ENCODE measurements around the gene FAM217B. TPM values are rescaled to one million over a fixed set of nuclear protein-coding genes. Genes with fewer than 3 reads are reported as not detected.
A peak's percentile ranks its signal among the peaks of the same experiment; 100 is the strongest.

Gene FAM217B
- total RNA-seq, 1 donor from 2014 or later = 6.2 TPM

- DNase-seq = no peak
These were observed 36.9 kb downstream of the FAM217B start for GRCh38 chr20:59977086-59977485.

- no peak for DNase-seq
These were observed 42.9 kb downstream of the FAM217B start for GRCh38 chr20:59983076-59983475.

GRCh38 chr20:59984541-59984940, 44.4 kb downstream of the FAM217B start:
- DNase-seq = no peak

GRCh38 chr20:59985164-59985563, 45.0 kb downstream of the FAM217B start:
- DNase-seq = no peak

- DNase-seq = no peak
These were observed 45.7 kb downstream of the FAM217B start for GRCh38 chr20:59985864-59986263.

GRCh38 chr20:59987135-59987534, 46.9 kb downstream of the FAM217B start:
- no peak for DNase-seq

- no peak for DNase-seq
These were observed 48.0 kb downstream of the FAM217B start for GRCh38 chr20:59988141-59988540.

- DNase-seq = no peak
These were observed 52.4 kb downstream of the FAM217B start for GRCh38 chr20:59992526-59993084.

GRCh38 chr20:59993736-59994430, 53.7 kb downstream of the FAM217B start:
- no peak for DNase-seq

- DNase-seq = peak; percentile 21
These were observed 54.5 kb downstream of the FAM217B start for GRCh38 chr20:59994697-59995122.

GRCh38 chr20:59996108-59996507, 55.9 kb downstream of the FAM217B start:
- DNase-seq = no peak

- DNase-seq = no peak
These were observed 57.7 kb downstream of the FAM217B start for GRCh38 chr20:59997896-59998295.

Other genes with a start within 250 kb of the FAM217B start
- 5.8 TPM for gene SYCP2, start 6.8 kb upstream of the FAM217B start, total RNA-seq
- 5.3 TPM for gene PPP1R3D, start 84 bp upstream of the FAM217B start, total RNA-seq
- gene CDH26, start 18.0 kb downstream of the FAM217B start, total RNA-seq = 6.5 TPM

All from skin of body (tissue), 2 donors.